Urinary bladder (tissue), 4 donors: ENCODE data around the gene DHFR2. TPM values are rescaled to one million over a fixed set of nuclear protein-coding genes. Genes with fewer than 3 reads are reported as not detected.
"Not testable (repeated sequence)": the region's sequence is repeated elsewhere in the genome, so short reads cannot be mapped to it uniquely, and the experiment has no call there.

ENCODE experiments used
- DNase-seq: peaks from one replicate; pipeline ENCODE4 v3.0.0-alpha.2; 2015; ENCODE audit errors: extremely low spot score
- H3K27ac ChIP-seq: one replicate; pipeline ENCODE4 v1.5.1; 2013; ENCODE audit warnings: low read depth, mild to moderate bottlenecking, moderate library complexity
- H3K36me3 ChIP-seq: one replicate; pipeline ENCODE4 v1.6.1; 2013; ENCODE audit warnings: mild to moderate bottlenecking, moderate library complexity; ENCODE audit not compliant: insufficient read depth
- H3K4me1 ChIP-seq: one replicate; pipeline ENCODE4 v1.6.1; 2013; ENCODE audit warnings: mild to moderate bottlenecking, moderate library complexity; ENCODE audit not compliant: insufficient read depth
- H3K4me3 ChIP-seq: one replicate; pipeline ENCODE4 v1.5.1; 2013; ENCODE audit warnings: low read depth, low read length
- WGBS: extraction: QIAGEN DNeasy Blood & Tissue Kit; methylation state at CpG from one replicate; pipeline ENCODE4 v1.1.7; 2013; 5-methylcytosine and 5-hydroxymethylcytosine counted together
- polyA plus RNA-seq: library from polyadenylated mRNA; stranded (reverse); fragments of 200-250 nt; gene quantifications from one replicate; pipeline ENCODE4 v1.2.3, GENCODE V29; 2013
- total RNA-seq: library from RNA; depleted of rRNA; stranded (reverse); fragments of >200 nt; gene quantifications from one replicate; pipeline ENCODE4 v1.2.3, GENCODE V29; 2014
- donor health status: healthy with polysubstance abuse.
- donor health status: healthy.

The DHFR2 gene
- total and polyA plus RNA-seq, 2 donors: 8.0 to 9.5 TPM

DNA sequence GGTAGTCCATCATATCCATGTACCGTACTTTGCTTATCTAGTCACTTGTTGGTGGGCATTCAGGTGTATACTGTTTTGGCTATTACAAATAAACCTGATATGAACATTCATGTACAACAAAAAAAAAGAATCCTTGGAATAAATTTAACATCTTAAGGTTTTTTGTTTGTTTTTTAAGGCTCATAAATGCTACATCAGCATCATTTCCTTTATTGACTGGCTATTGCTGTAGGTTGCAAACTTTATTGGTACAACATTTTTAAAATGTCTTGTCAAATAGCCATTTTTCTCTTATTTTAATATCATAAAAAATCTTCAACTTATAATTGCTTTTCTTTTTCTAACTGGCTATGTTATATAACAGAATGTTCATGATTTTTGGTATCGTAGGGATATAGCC, 16.2 kb downstream of the DHFR2 start:
- Histone ChIP-seq H3K27ac (no peak overlapping the region), H3K4me3 (no peak overlapping the region), H3K36me3 (no peaks in the 10 kb centered on the region), H3K4me1 (no peaks in the 10 kb centered on the region)
- 98% methylated on average over 2 of the region's 2 CpGs for WGBS
- no peak for DNase-seq

DNA sequence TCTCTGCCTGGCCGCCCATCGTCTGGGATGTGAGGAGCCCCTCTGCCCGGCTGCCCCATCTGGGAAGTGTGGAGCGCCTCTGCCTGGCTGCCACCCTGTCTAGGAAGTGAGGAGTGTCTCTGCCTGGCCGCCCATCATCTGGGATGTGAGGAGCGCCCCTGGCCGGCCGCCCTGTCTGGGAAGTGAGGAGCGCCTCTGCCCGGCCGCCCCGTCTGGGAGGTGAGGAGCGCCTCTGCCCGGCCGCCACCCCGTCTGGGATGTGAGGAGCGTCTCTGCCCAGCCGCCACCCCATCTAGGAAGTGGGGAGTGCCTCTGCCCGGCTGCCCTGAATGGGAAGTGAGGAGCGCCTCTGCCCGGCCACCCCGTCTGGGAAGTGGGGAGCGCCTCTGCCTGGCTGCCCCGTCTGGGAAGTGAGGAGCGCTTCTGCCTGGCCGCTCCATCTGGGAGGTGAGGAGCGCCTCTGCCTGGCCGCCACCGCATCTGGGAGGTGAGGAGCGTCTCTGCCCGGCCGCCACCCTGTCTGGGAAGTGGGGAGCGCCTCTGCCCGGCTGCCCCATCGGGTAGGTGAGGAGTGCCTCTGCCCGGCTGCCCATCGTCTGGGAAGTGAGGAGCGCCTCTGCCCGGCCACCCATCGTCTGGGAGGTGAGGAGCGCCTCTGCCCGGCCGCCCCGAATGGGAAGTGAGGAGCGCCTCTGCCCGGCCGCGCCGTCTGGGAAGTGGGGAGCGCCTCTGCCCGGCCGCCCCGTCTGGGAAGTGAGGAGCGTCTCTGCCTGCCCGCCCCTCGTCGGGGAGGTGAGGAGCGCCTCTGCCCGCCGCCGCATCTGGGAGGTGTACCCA, 18.4 kb downstream of the DHFR2 start:
- H3K4me3 ChIP-seq, H3K4me1 ChIP-seq, H3K27ac ChIP-seq, DNase-seq, H3K36me3 ChIP-seq: not testable (repeated sequence)
- 98% methylated on average over 61 of the region's 61 CpGs for WGBS

- Histone ChIP-seq H3K4me1 (no peaks in the 10 kb centered on the region), H3K36me3 (peaks cover 1% of the 10 kb centered on the region), H3K27ac (no peak overlapping the region), H3K4me3 (no peak overlapping the region)
- DNase-seq: no peak
- 89% methylated on average over 1 of the region's 1 CpG for WGBS
Measured at GRCh38 chr3:94043285-94043684, 19.4 kb downstream of the DHFR2 start.

DNA sequence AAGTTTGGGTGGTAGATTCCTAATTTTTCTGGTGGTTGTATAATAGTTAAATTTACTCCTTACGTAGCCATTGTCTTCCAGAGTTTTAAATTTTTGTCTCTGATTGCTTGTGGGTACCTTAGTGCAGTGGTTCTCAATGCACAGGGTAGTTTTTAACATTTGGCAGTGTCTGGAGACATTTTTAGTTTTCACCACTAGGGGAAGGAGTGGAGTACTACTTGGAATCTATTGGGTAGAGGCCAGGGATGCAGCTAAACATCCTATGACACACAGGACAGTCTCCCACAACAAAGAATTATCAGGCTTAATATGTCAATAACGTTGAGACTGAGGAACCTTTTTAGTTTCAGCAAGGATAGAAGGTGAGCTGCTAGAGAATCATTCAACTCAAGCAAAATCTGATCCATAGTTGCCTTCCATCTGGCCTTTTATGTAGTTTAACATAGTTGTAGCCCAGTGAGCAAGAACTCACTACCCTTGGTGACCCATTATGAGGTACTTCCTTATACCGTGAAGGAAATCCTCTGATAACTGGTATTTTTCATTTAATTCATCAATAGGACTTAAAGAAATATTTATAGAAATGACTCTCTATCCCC, 25.7 kb downstream of the DHFR2 start:
- no peak for DNase-seq
- peaks cover 1% of the 10 kb centered on the region for H3K36me3 ChIP-seq
- H3K4me3 ChIP-seq: no peak overlapping the region
- H3K27ac ChIP-seq: no peak overlapping the region
- 80% methylated on average over 3 of the region's 3 CpGs for WGBS
- no peaks in the 10 kb centered on the region for H3K4me1 ChIP-seq

GRCh38 chr3:94028093-94028837, 34.5 kb downstream of the DHFR2 start, which contains the start of gene STX19:
Gene STX19, minus strand, starts transcription at chr3:94028597. Its CDS starts 13,328 bp downstream, at chr3:94015269.
- 76% methylated on average over 8 of the region's 8 CpGs for WGBS
- Histone ChIP-seq H3K4me3 (no peak within 1 kb of the TSS), H3K4me1 (no peaks in the 10 kb centered on the region), H3K27ac (no peak within 1 kb of the TSS), H3K36me3 (no peaks in the 10 kb centered on the region)
- no peak for DNase-seq

GRCh38 chr3:94026623-94027022, 36.1 kb downstream of the DHFR2 start:
- Histone ChIP-seq H3K4me3 (no peak overlapping the region), H3K36me3 (no peaks in the 10 kb centered on the region), H3K4me1 (no peaks in the 10 kb centered on the region), H3K27ac (no peak overlapping the region)
- DNase-seq: no peak
- 67% methylated on average over 2 of the region's 2 CpGs for WGBS

GRCh38 chr3:94024385-94024784, 38.3 kb downstream of the DHFR2 start:
- 69% methylated on average over 3 of the region's 3 CpGs for WGBS
- no peak for DNase-seq
- Histone ChIP-seq H3K36me3 (no peaks in the 10 kb centered on the region), H3K27ac (no peak overlapping the region), H3K4me3 (no peak overlapping the region), H3K4me1 (no peaks in the 10 kb centered on the region)

DNA sequence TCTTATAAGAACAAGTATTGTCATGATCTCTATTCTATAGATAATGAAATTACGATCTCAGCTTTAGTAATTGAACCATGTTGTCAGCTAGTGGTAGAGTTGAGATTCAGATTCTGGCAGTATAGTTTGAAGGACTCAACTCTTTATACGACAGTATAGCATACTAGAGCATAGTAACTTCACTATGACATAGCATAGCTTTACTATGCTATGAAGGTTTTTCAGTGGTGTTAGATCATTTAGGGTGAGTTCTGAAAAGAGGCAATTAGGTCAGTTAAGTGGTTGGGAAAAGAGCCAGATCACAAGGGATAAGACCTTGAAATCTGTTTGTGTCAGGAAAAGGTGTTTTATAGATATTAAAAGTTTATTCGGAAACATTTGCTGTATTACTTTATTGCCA, 42.4 kb downstream of the DHFR2 start:
- 89% methylated on average over 3 of the region's 3 CpGs for WGBS

DNA sequence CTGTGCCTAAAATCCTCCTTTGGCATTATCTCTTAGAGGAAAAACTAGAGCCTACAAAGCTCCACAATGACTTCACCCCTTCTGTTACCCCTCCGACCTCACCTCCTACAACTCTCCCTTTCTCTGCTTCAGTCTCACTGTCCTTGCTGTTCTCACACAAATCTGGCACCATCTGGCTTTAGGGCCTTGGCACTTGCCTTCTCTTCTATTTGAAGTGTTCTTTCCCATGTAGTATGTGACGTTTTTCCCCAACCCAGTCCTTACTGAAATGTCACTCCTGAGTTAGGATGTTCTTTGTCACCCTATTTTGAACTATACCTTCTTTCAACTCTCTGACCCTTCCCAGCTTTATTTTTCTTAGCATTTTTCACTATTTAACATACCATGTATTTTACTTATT, 43.1 kb downstream of the DHFR2 start:
- Histone ChIP-seq H3K36me3 (no peaks in the 10 kb centered on the region), H3K27ac (no peak overlapping the region), H3K4me1 (no peaks in the 10 kb centered on the region), H3K4me3 (no peak overlapping the region)
- WGBS: 91% methylated on average over 2 of the region's 2 CpGs
- DNase-seq: no peak

More for the DNA sequence above, 42.4 kb downstream of the DHFR2 start:
- no peak for DNase-seq
- H3K27ac ChIP-seq: no peak overlapping the region
- H3K36me3 ChIP-seq: no peaks in the 10 kb centered on the region
- no peaks in the 10 kb centered on the region for H3K4me1 ChIP-seq
- no peak overlapping the region for H3K4me3 ChIP-seq

DNA sequence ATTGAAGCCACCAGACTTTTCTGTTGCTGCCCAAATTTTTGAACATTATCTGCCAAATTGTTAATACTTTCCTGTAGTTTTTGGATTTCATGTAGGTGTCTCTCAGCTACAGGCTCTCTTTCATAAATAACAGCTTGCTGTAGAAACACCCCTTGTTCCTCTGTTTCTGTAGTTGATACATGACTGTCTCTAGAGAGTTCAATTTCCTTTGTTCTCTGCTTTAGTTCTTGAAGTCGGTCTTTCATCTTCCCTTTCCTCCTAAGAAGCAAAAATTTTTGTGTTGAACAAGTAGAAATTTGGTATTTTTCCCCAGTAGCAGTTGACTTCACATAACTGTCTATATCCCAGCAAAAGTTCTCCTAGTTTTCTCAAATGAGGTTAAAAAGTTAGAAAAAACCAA, 47.7 kb downstream of the DHFR2 start:
- Histone ChIP-seq H3K4me1 (no peaks in the 10 kb centered on the region), H3K27ac (no peak overlapping the region), H3K4me3 (no peak overlapping the region), H3K36me3 (no peaks in the 10 kb centered on the region)
- 84% methylated on average over 1 of the region's 1 CpG for WGBS
- no peak for DNase-seq

- Histone ChIP-seq H3K4me1 (no peaks in the 10 kb centered on the region), H3K36me3 (no peaks in the 10 kb centered on the region), H3K4me3 (no peak overlapping the region), H3K27ac (no peak overlapping the region)
- no peak for DNase-seq
- 74% methylated on average over 1 of the region's 1 CpG for WGBS
Measured at GRCh38 chr3:94012185-94012584, 50.5 kb downstream of the DHFR2 start.

DNA sequence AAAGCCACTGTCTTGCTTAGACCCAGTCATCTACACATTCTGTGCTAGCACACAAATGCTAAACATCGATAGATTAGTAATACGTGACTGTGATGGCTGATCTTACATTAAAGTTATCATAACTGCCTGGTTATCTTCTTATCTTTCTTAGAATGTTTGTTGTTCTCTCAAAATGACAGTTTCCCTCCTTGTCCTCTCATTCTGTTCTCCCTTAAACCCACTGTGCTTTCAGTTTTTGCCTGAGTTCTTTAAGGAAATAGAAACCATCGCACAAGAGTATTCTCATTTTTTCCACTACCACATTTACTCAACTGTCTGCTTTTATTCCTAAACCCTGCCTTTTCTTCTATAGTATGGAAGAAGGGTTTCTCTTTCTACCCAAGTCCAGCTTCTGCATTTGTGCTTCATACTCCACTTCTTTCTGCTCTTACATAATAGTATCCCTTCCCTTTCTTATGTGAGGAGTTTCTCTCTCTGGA, 51.4 kb downstream of the DHFR2 start:
- WGBS: 84% methylated on average over 3 of the region's 3 CpGs

DNA sequence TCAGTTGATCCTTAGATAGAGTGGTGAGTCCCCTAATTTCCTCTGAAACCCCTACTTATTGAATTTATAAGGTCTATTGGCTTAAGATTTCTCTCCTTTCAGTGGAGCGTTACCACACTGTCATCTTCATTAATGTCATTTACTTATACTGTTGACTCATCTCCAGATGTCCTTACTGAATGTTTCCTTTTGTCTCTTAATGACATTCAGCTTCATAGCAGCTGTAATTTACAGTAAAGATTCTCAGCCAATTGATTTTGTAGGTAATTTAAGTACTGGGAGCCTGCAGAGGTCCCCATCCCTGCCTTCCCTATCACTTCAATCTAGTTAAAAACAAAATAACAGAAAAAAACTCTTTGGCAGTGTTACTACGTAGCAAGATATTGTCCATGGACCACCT, 53.1 kb downstream of the DHFR2 start:
- Histone ChIP-seq H3K27ac (no peak overlapping the region), H3K4me1 (no peaks in the 10 kb centered on the region), H3K36me3 (no peaks in the 10 kb centered on the region), H3K4me3 (no peak overlapping the region)
- 97% methylated on average over 2 of the region's 2 CpGs for WGBS
- no peak for DNase-seq

More for the DNA sequence above, 51.4 kb downstream of the DHFR2 start:
- H3K4me1 ChIP-seq: no peaks in the 10 kb centered on the region
- no peak for DNase-seq
- no peaks in the 10 kb centered on the region for H3K36me3 ChIP-seq
- no peak overlapping the region for H3K4me3 ChIP-seq
- H3K27ac ChIP-seq: no peak overlapping the region
